Left cardiac atrium (tissue), 4 donors: ENCODE data around the gene RAB27B. TPM values are rescaled to one million over a fixed set of nuclear protein-coding genes. Genes with fewer than 3 reads are reported as not detected.

Experiments used
- ATAC-seq, 2 donors: fragments of 200-7000 bp; cut with Tn5 transposase; one replicate each; pipeline ENCODE4 v1.9.1; 2020; ENCODE audit warnings: mild to moderate bottlenecking in 2 of 2, moderate library complexity in 2 of 2
- DNase-seq: peaks from one replicate; pipeline ENCODE4 v3.0.0-alpha.2; 2020
- intact Hi-C, 2 donors: fragments of 100-400 bp; cut with DNase I; formaldehyde crosslinking; loops; one replicate each; pipeline versions ENCODE4 v1.14.1 to v1.15.1; 2022 to 2023
- total RNA-seq, 2 donors: library from RNA; stranded (reverse); fragmentation: NEBNext Ultra II Directional; extraction: Animal tissue kit (Norgen Biotek cat#: 25700); gene quantifications; one replicate each; pipeline ENCODE4 v1.2.1, GENCODE V29; 2021
- donor health status: DM: no; HTN: yes; CAD: no.
- donor health status: DM: no; HTN: yes; CAD: no; lungs with severe emphysema.
- donor health status: DM: yes; HTN: yes; CAD: no.
- donor health status: Dilated cardiomyopathy.

Gene RAB27B
- total RNA-seq, 2 donors from 2014 or later = 0.16 to 1.0 TPM

DNA sequence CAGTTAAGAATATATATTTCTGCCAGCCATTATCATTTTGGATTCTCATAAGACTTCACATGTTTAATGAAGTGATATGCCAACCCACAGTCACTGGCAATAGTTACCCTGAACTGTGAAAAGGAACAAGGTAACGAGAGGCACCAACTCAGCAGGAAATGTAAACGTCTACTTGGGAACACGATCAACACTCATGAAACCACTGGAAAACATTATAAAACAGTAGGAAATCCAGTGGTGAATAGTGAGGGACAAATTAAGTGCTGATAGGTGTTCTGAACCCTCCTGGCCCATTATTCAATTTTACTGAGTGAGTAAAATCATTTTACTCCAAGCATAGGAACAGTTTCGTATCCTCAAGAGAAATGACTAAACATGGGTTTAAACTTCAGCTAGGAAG, 113.9 kb downstream of the RAB27B start:
- DNase-seq = no peak
- ATAC-seq = no peak
- intact Hi-C loops = no loop called here

DNA sequence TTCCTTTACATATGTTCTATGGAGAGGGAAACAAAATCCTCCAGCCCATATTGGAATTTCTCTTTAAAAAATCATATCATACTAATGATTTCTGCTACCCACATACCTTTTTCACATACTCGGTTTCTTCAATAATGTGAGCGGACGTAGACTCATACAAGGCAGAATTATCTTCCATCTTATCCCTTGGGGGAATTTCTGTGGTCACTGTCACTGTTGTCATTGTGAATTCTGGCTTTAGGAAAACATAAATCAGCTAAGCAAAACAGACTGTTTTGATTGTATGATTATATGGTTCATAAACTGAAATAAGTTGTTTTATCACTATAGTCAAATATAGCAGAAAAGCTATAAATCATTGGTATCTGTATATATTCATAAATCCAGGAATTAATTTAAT, 114.3 kb downstream of the RAB27B start:
- ATAC-seq (no peak), DNase-seq (no peak)
- intact Hi-C loops = no loop called here

Other genes starting within 250 kb of the RAB27B start
- gene DYNAP, start 237.2 kb upstream of the RAB27B start, total RNA-seq = not detected
- gene CCDC68, start 131.0 kb downstream of the RAB27B start, total RNA-seq = 1 to 10 TPM; 4.9 to 5.4 TPM